HUES48 (cell line): ENCODE data around the gene ITPR1.

Experiments used
- H3K27ac ChIP-seq: one replicate; pipeline ENCODE4 v1.7.0; 2013; ENCODE audit warnings: low read depth, low read length, inconsistent platforms
- H3K27me3 ChIP-seq: 2 replicates; pipeline ENCODE4 v1.6.1; 2013; ENCODE audit warnings: mild to moderate bottlenecking, low read length; ENCODE audit not compliant: control insufficient read depth, insufficient read depth
- H3K36me3 ChIP-seq: 2 replicates; pipeline ENCODE4 v1.6.1; 2013; ENCODE audit warnings: low read length; ENCODE audit not compliant: control insufficient read depth, insufficient read depth
- H3K4me1 ChIP-seq: 2 replicates; pipeline ENCODE4 v1.6.1; 2013; ENCODE audit warnings: mild to moderate bottlenecking, low read length; ENCODE audit not compliant: control insufficient read depth, insufficient read depth
- H3K4me3 ChIP-seq: 2 replicates; pipeline ENCODE4 v1.5.1; 2013; ENCODE audit warnings: mild to moderate bottlenecking, low read depth, low read length
- H3K9ac ChIP-seq: 2 replicates; pipeline ENCODE4 v1.6.1; 2013; ENCODE audit warnings: mild to moderate bottlenecking, low read depth, low read length, moderate library complexity
- H3K9me3 ChIP-seq: 2 replicates; pipeline ENCODE4 v1.6.1; 2013; ENCODE audit warnings: low read length; ENCODE audit not compliant: control insufficient read depth, insufficient read depth

The ITPR1 gene

DNA sequence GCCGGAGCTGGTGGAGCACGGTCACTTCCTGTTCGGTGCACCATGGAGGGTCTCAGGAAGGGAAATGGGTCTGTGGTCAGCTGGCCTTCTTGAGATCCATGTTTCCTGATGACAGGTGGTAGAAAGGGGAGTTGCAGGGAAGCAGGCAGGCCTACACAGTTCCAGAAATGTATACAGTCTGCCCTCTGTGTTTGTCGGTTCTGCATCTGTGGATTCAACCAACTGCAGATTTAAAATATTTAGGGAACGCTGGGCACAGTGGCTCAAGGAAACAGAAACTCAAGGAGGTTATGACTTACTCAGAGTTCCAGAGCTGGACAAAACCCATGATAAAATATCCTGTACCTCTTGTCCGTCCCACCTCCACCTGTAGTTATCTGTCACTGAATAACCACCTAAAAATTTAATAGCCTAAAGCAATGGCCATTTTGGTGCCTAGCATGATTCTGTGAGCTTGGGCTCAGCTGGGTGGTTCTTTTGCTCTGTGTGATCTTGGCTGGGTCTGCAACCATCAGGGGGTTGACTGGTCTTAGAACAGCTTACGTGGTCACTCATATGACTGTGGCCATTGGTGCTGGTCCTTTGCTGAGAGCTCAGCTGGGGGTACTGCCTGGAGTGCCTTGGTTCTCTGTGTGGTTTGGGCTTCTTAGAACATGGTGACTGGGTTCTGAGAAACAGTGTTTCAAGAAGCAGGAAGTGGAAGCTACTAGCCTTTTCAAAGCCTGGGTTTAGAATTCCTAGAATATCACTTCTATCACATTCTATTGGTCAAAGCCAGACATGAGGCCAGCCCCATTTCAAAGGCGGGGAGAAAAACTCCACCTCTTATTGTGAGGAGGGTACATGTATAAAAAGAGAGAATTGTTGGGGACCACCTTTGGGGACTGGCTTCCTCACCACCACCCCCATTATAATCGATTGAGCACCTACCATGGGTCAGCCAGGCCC lies 246.4 kb downstream of the ITPR1 start:
- Histone ChIP-seq H3K9ac (no peak overlapping the region), H3K27ac (no peak overlapping the region)

DNA sequence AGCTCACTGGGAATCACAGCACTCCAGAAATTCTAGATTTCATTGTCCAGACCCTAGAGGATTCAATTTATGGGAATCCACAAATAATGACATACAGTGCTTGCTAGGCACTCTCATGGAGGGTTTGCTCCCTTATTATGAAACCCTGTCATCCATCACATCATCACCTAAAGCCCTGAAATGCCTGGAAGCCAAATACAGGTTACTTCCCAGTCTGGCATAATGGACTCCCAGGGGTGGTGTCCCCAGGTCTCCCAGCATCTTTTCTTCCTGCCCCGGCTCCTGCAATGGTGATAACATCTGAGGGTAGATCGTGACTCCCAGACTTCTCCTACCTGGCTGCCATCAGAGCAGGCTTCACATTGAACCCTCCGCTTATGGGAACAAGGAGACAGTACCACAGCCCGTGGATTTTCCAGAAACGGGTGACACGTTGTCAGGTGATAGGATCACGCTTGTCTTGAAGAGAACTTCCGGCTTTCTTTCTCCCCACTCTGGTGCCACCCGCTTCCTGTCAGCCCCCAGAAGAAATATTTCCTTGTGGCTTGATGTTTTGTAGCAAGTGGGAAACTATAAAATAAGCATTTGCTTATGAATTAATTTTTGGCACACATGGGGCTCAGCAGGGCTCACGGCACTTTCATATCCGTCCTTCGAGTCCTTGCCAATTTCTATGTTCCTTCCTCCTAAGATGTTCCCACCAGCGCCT lies 247.4 kb downstream of the ITPR1 start:
- no peaks in the 10 kb centered on the region for H3K4me1 ChIP-seq
- no peaks in the 10 kb centered on the region for H3K27me3 ChIP-seq
- no peak overlapping the region for H3K9ac ChIP-seq
- H3K9me3 ChIP-seq: no peaks in the 10 kb centered on the region
- no peak overlapping the region for H3K4me3 ChIP-seq
- H3K27ac ChIP-seq: no peak overlapping the region
- no peaks in the 10 kb centered on the region for H3K36me3 ChIP-seq

More for the DNA sequence above, 246.4 kb downstream of the ITPR1 start:
- H3K4me1 ChIP-seq: no peaks in the 10 kb centered on the region
- H3K36me3 ChIP-seq: no peaks in the 10 kb centered on the region
- H3K27me3 ChIP-seq: no peaks in the 10 kb centered on the region
- no peaks in the 10 kb centered on the region for H3K9me3 ChIP-seq
- H3K4me3 ChIP-seq: no peak overlapping the region

DNA sequence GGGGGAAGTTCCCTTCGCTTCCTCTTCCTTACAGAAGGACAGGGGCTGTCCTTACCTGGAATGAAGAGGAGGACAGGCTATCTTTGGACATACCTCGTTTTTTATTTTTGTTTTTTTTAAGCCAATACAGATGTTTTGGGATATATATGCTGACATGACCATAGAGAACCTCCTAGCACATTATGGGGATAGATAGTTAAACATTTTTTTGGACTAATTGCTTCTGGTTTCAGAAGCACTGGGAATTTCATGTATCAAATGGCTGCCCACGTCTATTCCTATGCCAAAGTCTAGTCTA lies 247.9 kb downstream of the ITPR1 start:
- Histone ChIP-seq H3K27me3 (no peaks in the 10 kb centered on the region), H3K9ac (no peak overlapping the region), H3K27ac (no peak overlapping the region), H3K9me3 (no peaks in the 10 kb centered on the region), H3K36me3 (no peaks in the 10 kb centered on the region), H3K4me3 (no peak overlapping the region), H3K4me1 (no peaks in the 10 kb centered on the region)

DNA sequence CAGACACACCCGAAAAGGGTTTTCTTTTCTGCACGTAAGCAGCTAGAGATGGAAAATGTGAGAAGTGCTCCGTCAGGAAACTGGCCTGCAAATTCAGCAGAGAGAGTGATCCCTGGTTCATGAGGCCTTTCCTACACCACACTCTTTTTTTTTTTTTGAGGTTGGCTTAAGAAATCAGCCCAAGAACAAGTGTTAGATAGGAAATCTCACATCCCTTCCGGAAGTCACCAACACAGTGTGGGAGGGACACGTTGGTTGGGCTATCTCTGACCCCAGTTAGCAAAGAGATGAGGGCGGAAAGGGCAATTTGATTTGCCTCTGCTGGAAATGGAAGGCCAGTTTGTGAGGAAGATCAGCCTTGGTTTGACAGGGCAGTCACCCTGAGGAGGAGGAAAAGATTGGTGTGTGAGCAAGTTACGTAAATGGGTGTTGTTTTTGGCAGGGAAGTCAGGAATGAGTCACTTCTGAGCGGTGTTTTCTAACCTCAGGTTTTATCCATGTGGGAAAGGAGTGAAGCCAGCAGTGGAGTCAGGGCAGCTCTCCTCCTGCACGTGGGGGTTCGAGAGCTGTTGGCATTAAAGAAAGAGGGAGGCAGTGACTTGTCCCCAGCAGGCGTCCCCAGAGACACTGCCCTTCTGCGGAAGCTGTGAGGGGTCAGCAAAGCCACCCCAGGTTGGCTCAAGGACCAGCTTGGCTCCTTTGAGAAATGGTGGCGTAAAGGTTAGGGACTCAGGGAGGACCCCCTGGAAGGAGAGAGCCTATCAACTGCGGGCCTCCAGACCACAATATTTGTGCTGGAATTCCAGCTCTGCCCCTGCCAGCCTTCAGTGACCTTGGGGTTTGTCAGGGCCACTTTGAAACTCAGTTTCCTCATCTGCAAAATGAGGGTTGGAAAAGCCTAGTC lies 248.5 kb downstream of the ITPR1 start:
- Histone ChIP-seq H3K27ac (no peak overlapping the region), H3K27me3 (no peaks in the 10 kb centered on the region), H3K9ac (no peak overlapping the region), H3K36me3 (no peaks in the 10 kb centered on the region), H3K4me3 (no peak overlapping the region), H3K4me1 (no peaks in the 10 kb centered on the region), H3K9me3 (no peaks in the 10 kb centered on the region)

DNA sequence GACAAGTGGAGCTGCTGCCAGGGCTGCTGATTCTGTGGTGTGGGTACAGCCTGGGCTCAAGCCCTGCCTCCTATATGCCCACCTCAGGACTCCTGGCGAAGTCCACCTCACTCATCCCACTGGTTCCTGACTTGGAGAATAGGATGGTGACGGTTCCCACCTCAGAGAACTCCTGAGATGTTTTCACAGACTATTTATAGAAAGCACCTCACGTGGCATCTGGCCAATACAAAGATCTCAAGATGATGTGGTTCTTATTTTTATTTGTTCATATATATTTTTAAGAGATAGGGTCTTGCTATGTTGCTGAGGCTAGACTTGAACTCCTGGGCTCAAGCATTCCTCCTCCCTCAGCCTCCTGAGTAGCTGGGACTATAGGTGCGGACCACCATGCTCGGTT lies 249.2 kb downstream of the ITPR1 start:
- no peaks in the 10 kb centered on the region for H3K4me1 ChIP-seq
- H3K4me3 ChIP-seq: no peak overlapping the region
- no peak overlapping the region for H3K27ac ChIP-seq
- H3K9me3 ChIP-seq: no peaks in the 10 kb centered on the region
- no peaks in the 10 kb centered on the region for H3K27me3 ChIP-seq
- no peak overlapping the region for H3K9ac ChIP-seq
- H3K36me3 ChIP-seq: no peaks in the 10 kb centered on the region

DNA sequence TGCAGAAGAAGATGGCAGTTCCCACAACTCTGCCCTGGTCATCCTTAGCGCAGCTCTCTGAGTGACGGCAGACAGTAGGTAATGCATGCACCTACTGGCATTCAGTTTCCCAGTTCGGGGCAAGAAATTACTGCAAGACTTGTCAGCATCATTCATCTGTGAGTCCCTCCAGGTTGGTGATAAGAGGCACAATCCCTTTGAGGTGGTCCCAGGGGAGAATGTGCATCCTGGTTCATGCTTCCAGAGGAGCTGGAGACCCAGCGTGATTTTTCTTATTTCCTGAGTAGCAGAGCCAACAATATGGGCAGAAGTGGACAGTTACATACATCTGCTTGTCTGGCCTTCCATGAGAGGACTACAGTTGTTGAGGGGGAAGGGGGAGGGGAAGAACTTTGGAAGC lies 250.2 kb downstream of the ITPR1 start:
- Histone ChIP-seq H3K4me3 (no peak overlapping the region), H3K9me3 (no peaks in the 10 kb centered on the region), H3K27ac (no peak overlapping the region), H3K9ac (no peak overlapping the region), H3K4me1 (no peaks in the 10 kb centered on the region), H3K27me3 (no peaks in the 10 kb centered on the region), H3K36me3 (no peaks in the 10 kb centered on the region)

DNA sequence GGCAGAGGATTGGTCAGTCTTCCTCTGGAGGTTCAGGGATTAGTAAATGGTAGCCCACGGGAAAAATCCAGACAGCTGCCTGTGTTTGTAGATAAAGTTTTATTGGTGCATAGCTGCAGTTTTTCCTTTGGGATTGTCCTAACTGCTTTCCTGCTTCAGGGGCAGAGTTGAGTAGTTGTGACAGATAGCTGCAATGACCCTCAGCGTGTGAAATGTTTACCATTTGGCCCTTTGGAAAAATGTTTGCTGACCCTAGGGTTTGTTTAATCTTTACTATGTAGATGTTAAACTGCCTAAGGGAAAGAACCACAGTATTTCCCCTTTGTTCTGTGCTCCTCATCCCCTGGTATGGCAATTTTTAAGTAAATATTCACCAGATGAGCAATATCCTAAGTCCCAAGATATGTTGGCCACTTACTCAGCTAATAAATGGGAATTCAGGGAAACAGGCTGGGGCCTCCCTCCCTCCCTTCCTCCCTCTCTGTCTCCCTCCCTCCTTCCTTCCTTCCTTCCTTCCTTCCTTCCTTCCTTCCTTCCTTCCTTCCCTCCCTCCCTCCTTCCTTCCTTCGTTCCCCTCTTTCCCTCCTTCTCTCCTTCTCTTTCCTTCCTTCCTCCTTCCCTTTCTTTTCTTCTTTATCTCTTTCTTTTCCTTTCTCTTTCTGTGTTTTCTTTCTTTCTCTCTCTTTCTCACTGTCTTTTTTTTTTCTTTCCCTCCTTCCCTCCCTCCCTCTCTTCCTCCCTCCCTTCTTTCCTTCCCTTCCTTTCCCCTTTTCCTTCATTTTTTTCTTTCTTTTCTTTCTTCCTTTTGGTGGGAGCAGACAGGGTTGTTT lies 251.5 kb downstream of the ITPR1 start:
- Histone ChIP-seq H3K4me1 (no peaks in the 10 kb centered on the region; the same call in 1 of the 2 replicates), H3K27ac (no peak overlapping the region), H3K9ac (no peak overlapping the region), H3K27me3 (no peaks in the 10 kb centered on the region), H3K4me3 (no peak overlapping the region), H3K9me3 (no peaks in the 10 kb centered on the region), H3K36me3 (no peaks in the 10 kb centered on the region)

DNA sequence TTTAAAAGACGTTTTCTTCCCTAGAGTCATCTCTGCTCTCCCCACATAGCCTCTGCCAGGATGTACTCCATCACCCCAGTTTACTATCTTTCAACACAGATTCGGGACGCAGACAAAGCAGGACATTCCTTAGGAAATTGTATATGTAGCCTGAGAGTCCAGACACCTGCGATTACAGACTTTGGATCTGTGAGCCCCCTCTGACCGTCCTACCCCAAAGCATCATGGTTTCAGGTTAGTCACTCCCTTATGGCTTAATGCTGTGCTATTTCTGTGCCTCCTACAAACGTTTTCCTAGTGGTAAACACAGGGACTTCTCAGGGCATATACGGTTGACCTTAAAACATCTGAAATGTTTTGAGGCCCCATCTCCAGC lies 252.1 kb downstream of the ITPR1 start:
- H3K36me3 ChIP-seq: no peaks in the 10 kb centered on the region
- no peaks in the 10 kb centered on the region; the same call in 1 of the 2 replicates for H3K4me1 ChIP-seq
- no peak overlapping the region for H3K27ac ChIP-seq
- H3K4me3 ChIP-seq: no peak overlapping the region
- no peaks in the 10 kb centered on the region for H3K9me3 ChIP-seq
- no peak overlapping the region for H3K9ac ChIP-seq
- no peaks in the 10 kb centered on the region for H3K27me3 ChIP-seq

DNA sequence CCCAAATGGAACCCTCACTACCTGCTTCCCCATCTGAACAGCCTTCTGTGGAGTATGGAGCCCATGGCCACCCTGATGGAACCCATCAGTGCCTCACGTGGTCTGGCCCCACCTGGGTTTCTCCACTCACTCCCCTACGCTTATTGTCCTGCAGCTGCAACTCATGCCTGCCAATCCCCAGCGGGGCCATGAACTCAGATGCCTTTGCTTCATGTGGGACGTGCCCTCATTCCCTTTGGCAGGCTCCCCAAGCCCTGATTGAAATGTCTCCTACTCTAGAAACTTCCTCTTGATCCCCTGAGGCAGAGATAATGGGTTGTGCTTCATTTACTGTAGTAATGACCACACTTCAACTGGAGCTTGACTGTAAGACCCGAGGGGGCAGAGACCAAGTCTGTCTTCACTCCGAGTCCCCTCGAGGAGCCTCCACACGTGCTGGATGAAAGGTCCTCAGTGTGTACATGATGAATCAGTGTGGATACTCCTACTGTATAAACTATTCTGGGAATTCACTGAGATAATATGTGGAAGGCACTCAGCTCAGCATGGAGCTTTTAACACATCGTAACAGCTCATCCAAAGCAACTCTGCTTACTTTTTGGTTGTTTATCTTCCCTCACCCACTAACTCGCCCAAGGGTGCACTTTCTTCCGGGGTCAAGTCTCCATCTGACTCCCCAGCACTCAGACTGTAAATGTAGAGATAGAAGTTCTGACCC lies 253.3 kb downstream of the ITPR1 start:
- Histone ChIP-seq H3K27ac (no peak overlapping the region), H3K27me3 (no peaks in the 10 kb centered on the region), H3K9me3 (no peaks in the 10 kb centered on the region), H3K4me3 (no peak overlapping the region), H3K36me3 (no peaks in the 10 kb centered on the region), H3K9ac (no peak overlapping the region), H3K4me1 (peaks cover 7% of the 10 kb centered on the region)

DNA sequence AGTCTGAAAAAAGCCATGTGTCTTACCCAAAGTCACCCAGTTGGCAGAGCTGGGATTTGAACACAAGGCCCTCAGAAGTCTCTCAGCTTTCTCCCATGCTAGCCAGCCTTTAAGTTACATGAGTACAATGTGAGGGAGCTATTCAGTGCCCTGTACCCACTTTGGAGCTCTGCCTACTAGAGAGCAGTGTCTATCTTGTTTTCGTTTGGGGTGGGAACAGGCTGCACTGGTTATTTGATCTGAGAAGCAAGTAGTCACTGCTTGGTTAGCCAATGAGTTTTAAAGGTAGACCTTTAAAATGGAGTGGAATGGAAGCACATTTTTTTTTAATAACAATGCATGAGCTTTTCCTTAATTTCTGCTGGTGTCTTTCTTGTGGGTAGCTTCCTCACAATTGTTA lies 255.0 kb downstream of the ITPR1 start:
- Histone ChIP-seq H3K9ac (no peak overlapping the region), H3K9me3 (no peaks in the 10 kb centered on the region), H3K27ac (no peak overlapping the region), H3K4me3 (no peak overlapping the region), H3K27me3 (no peaks in the 10 kb centered on the region), H3K36me3 (no peaks in the 10 kb centered on the region), H3K4me1 (peaks cover 11% of the 10 kb centered on the region)
